Left ventricle myocardium superior (tissue), 1 donor: ENCODE results near the gene LRSAM1. TPM values are rescaled to one million over a fixed set of nuclear protein-coding genes. Genes with fewer than 3 reads are reported as not detected.

Experiments used
- ATAC-seq: fragments of 200-7000 bp; cut with Tn5 transposase; one replicate; pipeline ENCODE4 v1.9.1; 2020; ENCODE audit warnings: mild to moderate bottlenecking, moderate library complexity
- DNase-seq: peaks from one replicate; pipeline ENCODE4 v3.0.0-alpha.2; 2020
- intact Hi-C: fragments of 100-400 bp; cut with micrococcal nuclease; formaldehyde crosslinking; loops from one replicate; pipeline ENCODE4 v1.11.0; 2022
- total RNA-seq: library from RNA; stranded (reverse); fragmentation: NEBNext Ultra II Directional; extraction: Animal tissue kit (Norgen Biotek cat#: 25700); gene quantifications from one replicate; pipeline ENCODE4 v1.2.1, GENCODE V29; 2021
- donor health status: DM: no; HTN: yes; CAD: no; lungs with severe emphysema.

Gene LRSAM1
- total RNA-seq, 1 donor from 2014 or later = 52.0 TPM

- intact Hi-C loops = no loop called here
- ATAC-seq (peak; percentile 97), DNase-seq (peak; percentile 97)
These were observed 27.2 kb upstream of the LRSAM1 start, which contains the start of gene ZNF79 for GRCh38 chr9:127423934-127424675. TSS of gene ZNF79 (plus strand) at chr9:127424382. CDS start at chr9:127424788, 406 bp downstream.

DNA sequence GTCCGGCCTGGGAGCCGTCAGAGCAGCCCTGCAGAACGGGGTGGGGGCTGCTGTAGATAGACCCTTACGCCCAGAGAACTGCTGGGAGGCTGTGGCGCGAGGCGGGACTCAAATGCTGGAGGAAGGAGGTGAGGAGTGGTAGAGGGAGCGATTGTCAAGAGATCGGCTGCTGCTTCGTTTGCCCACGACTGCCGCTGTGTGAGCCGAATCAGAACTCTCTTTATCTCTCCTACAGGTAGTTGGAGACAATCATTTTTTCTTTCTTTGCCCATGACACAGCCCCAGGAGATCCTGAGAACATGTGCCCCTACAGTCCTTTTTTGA lies 26.7 kb upstream of the LRSAM1 start:
- DNase-seq (no peak), ATAC-seq (no peak)

GRCh38 chr9:127426756-127427155 lies 24.6 kb upstream of the LRSAM1 start:
- intact Hi-C loops = no loop called here
- ATAC-seq (no peak), DNase-seq (no peak)

More for the DNA sequence above, 26.7 kb upstream of the LRSAM1 start:
- intact Hi-C loops = no loop called here

DNA sequence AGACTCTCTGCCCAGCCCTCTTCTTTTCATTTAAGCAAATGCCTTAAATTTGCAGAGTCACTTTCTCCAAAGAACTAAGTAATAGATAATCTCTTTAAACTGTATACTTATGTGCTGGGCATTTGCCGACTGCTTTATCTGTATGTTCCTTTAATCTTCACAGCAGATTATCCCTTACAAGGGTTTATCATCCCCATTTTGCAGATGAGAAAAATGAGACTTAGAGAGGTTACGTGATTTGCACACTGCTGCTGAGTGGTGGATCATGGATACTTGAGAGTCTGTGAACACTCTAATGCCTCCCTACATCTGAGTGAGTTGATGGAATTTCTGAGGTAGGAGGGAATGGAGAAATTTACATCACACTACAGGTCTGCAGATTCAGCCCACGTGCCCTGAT lies 23.0 kb upstream of the LRSAM1 start:
- ATAC-seq (no peak), DNase-seq (no peak)
- intact Hi-C loops = no loop called here

GRCh38 chr9:127430415-127430814 lies 20.9 kb upstream of the LRSAM1 start:
- intact Hi-C loops = no loop called here
- no peak for ATAC-seq
- DNase-seq = no peak

DNA sequence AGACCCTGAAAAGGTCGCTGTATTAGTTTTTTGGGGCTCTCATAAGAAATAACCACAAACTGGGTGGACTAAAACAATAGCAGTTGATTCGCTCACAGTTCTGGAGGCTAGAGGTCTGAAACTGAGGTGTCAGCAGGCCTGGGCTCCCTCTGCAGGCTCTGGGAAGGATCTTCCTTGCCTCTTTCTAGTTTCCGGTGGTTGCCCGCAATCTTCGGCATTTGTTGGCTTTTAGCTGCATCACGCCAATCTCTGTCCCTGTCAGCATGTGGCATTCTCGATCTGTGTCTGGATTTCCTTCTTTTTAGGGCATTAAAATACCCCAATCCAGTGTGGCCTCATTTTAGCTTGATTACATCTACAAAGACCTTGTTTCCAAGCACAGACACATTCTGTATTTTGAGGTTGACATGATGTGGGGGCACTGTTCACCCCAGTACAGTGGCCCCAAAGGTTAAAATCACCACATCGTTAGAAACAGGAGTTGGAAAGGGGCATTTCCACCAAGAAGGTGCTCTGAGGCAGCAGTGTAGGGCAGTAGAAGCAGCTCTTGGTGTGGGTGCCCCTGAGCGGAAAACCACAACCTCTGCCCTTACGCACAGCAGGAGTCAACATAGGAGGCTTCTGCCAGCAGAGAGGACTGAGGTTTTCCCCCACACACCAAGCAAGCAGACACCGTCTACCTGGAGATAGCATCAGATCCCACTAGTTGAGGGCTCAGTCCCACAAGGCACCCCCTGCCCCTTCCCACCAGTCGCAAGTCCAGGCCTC lies 13.6 kb upstream of the LRSAM1 start:
- no peak for DNase-seq

DNA sequence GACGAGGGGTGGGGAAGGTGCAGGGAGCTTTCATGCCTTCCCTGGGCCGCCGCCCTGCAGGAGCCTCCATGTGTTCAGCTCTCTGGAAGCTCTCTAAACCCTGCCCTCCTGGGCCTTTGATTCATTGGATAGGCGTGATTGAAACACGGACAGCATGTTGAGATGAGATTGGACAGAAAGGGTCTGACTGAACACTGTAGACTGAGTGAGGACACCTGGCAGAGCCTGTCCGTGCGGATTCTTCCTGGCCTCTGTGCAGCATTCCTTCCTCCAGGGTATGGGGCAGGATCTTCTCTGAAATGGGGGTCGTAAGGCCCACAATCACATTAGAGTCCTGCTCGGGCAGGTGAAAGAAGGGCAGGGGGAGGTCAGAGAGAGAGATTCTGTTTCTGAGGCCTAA lies 12.9 kb upstream of the LRSAM1 start:
- intact Hi-C loops = no loop called here
- DNase-seq (no peak), ATAC-seq (no peak)

More for the DNA sequence above, 13.6 kb upstream of the LRSAM1 start:
- no peak for ATAC-seq
- intact Hi-C loops = no loop called here

DNA sequence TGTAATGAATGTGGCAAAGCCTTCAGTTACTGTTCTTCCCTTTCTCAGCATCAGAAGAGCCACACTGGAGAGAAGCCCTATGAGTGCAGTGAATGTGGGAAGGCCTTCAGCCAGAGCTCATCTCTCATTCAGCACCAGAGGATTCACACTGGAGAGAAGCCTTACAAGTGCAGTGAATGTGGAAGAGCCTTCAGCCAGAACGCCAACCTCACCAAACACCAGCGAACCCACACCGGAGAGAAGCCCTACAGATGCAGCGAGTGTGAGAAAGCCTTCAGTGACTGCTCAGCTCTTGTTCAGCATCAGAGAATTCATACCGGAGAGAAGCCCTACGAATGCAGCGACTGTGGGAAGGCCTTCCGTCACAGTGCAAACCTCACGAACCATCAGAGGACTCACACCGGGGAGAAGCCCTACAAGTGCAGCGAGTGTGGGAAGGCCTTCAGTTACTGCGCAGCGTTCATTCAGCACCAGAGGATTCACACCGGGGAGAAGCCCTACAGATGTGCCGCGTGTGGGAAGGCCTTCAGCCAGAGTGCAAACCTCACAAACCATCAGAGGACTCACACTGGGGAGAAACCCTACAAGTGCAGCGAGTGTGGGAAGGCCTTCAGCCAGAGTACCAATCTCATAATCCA lies 6.9 kb upstream of the LRSAM1 start:
- no peak for ATAC-seq
- intact Hi-C loops = no loop called here
- DNase-seq = no peak

GRCh38 chr9:127444921-127445850 lies 6.1 kb upstream of the LRSAM1 start:
- ATAC-seq = no peak
- no peak for DNase-seq
- intact Hi-C loops = no loop called here

DNA sequence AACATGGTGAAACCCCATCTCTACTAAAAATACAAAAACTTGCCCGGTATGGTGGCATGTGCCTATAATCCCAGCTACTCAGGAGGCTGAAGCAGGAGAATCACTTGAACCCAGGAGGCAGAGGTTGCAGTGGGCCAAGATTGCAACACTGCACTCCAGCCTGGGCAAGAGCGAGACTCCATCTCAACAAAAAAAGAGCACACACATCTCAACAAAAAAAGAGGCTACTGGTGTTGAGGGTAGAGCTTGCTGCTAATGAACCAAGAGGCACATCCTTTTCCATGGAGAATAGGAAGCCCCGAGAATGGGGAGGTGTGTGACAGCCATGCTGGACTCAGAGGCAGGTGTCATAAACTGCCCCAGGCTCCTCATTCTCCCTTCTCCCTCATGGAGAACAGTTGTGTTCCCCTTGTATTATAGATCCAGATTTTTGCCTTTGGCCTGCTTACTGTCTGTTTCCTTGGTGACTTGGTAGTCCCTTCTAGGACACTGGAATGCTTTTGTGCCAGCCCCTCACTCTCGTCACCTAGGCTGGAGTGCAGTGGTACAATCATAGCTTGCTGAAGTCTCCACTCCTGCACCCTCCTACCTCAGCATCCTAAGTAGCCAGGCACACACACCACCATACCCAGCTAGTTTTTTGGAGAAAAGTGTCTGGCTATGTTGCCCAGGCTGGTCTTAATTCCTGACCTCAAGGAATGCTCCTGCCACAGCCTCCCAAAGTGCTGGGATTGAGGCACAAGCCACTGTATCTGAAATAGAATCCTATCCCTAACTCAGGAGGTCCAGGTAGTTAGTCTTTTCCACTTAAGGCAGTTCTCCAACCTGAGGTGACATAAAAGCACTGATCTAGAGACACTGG lies 5.2 kb upstream of the LRSAM1 start:
- ATAC-seq (no peak), DNase-seq (no peak)
- intact Hi-C loops = no loop called here

- no peak for ATAC-seq
- intact Hi-C loops = no loop called here
- DNase-seq = no peak
These were observed 4.4 kb upstream of the LRSAM1 start for GRCh38 chr9:127446713-127447415.

GRCh38 chr9:127447416-127448111 lies 3.7 kb upstream of the LRSAM1 start:
- no peak for DNase-seq
- no peak for ATAC-seq
- intact Hi-C loops = no loop called here

- intact Hi-C loops = no loop called here
- ATAC-seq = no peak
- no peak for DNase-seq
These were observed 3.1 kb upstream of the LRSAM1 start for GRCh38 chr9:127448112-127448805.

GRCh38 chr9:127449332-127449966 lies 1.9 kb upstream of the LRSAM1 start:
- intact Hi-C loops = no loop called here
- ATAC-seq (no peak), DNase-seq (no peak)

DNA sequence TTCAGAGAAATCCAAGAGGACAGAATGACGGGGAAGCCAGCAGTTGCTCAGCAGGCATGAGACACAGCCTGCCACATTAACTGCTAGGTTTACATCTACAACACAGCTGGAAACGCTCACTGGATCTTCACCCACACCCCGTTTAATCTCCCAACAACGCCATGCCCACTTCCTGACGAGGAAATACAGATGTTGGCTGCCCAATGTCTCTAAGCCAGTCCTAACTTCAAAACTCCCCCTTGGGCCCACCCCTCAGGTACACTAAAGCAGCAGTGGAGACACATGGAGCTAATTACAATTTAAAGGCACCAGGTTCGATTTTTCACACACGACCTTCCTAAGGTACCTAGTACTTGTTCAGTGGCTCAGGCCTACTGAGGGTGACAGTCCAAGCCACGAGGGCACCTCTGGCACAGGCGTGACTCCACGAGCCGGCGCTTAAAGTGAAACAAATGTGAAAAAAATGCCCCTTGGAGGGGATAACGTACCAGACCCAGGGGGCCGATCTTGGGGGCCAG lies 1.0 kb upstream of the LRSAM1 start:
- no peak for DNase-seq
- ATAC-seq = peak; percentile 2
- intact Hi-C loops = no loop called here

GRCh38 chr9:127451608-127451857 lies 223 bp downstream of the LRSAM1 start:
- DNase-seq (no peak), ATAC-seq (peak; percentile 15)
- intact Hi-C loops = no loop called here
